ENCODE measurements around the gene PRKCI.

DNA sequence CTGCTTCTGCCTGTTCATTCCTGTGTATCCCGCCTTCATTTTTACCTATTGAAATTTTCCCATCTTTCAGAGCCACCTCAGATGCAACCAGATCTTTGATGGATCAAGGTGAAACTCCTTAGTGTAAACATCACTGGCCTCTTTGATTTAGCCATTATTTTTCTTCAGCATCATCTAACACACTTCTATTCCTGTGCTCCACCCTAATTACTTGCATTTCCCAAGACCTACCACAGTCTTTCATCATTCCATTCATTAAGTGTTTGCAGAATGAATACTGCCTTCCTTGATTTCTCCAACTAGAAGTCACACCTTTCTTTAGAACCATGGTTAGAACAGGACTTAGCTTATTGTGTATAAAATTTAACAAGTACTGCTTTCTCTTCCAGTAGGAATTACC, 79.8 kb downstream of the PRKCI start:
- TF ChIP-seq CTCF (IDR thresholded peaks at IDR 0.05) (no peak), EZH2 (IDR thresholded peaks at IDR 0.05; ENCODE audit: borderline replicate concordance, insufficient read depth, low read depth, low read length, poor library complexity, severe bottlenecking) (no peak)
